ENCODE measurements around the gene ZDHHC14. TPM values are rescaled to one million over a fixed set of nuclear protein-coding genes. Genes with fewer than 3 reads are reported as not detected.
A peak's percentile ranks its signal among the peaks of the same experiment; 100 is the strongest.

ZDHHC14 gene
- total RNA-seq, 1 experiment from 2014 or later = 4.9 TPM

DNA sequence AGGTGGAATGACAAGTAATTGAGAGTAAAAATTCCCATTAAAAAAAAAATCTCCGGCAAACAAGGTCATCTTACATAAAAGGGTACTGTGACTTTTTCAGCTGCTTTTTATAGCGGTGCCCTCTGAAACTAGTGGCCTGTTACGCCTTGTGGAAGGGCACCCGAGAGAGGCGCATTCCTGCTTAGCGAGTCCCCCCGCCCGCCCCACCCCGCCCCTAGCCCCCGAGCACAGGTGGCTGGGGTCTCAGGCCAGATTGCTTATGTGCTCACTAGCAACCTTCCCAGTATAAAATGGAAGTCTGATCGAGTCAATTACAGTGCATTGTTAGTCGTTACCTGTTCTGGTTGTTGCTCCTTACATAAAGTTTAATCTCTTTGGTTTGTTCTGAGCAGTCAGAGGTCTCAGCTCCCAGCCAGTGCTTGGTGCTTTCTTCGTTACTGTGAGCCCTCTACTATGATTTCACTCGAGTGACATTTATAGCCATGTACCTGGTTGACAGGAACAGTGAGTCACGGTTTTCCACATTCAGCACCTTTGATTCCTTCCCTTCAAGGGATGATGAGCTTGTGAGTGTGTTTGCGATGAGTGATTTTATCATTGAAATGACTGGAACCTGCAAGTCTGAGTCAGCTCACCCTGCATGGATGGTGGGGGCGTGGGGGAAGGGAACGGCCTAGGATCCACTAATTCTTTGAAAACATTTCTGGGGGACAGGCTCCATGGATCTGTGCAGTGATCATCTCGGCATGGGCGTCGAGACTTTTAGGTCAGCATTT, 47.6 kb downstream of the ZDHHC14 start:
- Histone ChIP-seq H3F3A (ENCODE audit: low read length, unreplicated experiment) (no peaks in the 10 kb centered on the region), H3K27ac (ENCODE audit: low read length) (peak overlapping the region; percentile 74), H2AFZ (ENCODE audit: low read length) (peak overlapping the region; percentile 37; the same call in 1 of the 2 replicates), H4K20me1 (ENCODE audit: low read length) (no peaks in the 10 kb centered on the region), H3K9me2 (replicated peaks; ENCODE audit: low read length) (no peaks in the 10 kb centered on the region), H3K27me3 (ENCODE audit: low read length) (no peaks in the 10 kb centered on the region), H3K4me1 (ENCODE audit: insufficient read depth, low read length) (peaks cover 42% of the 10 kb centered on the region), H3K4me3 (ENCODE audit: low read length) (peak overlapping the region; percentile 57; the same call in 1 of the 2 replicates), H3K4me2 (ENCODE audit: low read length) (peak overlapping the region; percentile 83), H3K9me3 (ENCODE audit: low read length) (no peaks in the 10 kb centered on the region), H3K36me3 (ENCODE audit: low read depth, low read length) (no peaks in the 10 kb centered on the region), H3K9ac (ENCODE audit: low read length) (peak overlapping the region; percentile 24; the same call in 1 of the 2 replicates), H3K79me2 (ENCODE audit: low read length) (no peaks in the 10 kb centered on the region)
- intact Hi-C loops (cut with micrococcal nuclease) = loop anchor here (1.0 to 5.0 kb wide), 5 partner anchors 46 to 184 kb away; partner anchors contain the start of genes TMEM242 and ZDHHC14
- peak; percentile 95 for DNase-seq
- peak; percentile 93 for ATAC-seq
- BruUV-seq (replicated peaks) = no TSS peak
- ChIA-PET CTCF (interaction anchor here (0.6 to 0.9 kb wide), 2 partner anchors 114 to 167 kb away, joined by 4 to 8 read pairs; no protein-coding TSS in a partner anchor), POLR2A (ENCODE audit: unreplicated experiment) (interaction anchor here (0.6 kb wide), 2 partner anchors 22 to 131 kb away, joined by 3 to 4 read pairs; no protein-coding TSS in a partner anchor)
- no peak for TF ChIP-seq EZH2phosphoT487 (IDR thresholded peaks at IDR 0.05; ENCODE audit: borderline replicate concordance, low read length)
- TF ChIP-seq, protein P1, sequence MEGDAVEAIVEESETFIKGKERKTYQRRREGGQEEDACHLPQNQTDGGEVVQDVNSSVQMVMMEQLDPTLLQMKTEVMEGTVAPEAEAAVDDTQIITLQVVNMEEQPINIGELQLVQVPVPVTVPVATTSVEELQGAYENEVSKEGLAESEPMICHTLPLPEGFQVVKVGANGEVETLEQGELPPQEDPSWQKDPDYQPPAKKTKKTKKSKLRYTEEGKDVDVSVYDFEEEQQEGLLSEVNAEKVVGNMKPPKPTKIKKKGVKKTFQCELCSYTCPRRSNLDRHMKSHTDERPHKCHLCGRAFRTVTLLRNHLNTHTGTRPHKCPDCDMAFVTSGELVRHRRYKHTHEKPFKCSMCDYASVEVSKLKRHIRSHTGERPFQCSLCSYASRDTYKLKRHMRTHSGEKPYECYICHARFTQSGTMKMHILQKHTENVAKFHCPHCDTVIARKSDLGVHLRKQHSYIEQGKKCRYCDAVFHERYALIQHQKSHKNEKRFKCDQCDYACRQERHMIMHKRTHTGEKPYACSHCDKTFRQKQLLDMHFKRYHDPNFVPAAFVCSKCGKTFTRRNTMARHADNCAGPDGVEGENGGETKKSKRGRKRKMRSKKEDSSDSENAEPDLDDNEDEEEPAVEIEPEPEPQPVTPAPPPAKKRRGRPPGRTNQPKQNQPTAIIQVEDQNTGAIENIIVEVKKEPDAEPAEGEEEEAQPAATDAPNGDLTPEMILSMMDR (conservative IDR thresholded peaks at IDR 0.05; ENCODE audit: low read depth, low read length) = no peak
- TF ChIP-seq EZH2 (IDR thresholded peaks at IDR 0.05; ENCODE audit: low read length, unreplicated experiment) = no peak

GRCh38 chr6:157429248-157429647, 48.3 kb downstream of the ZDHHC14 start:
- ATAC-seq (peak; percentile 40), DNase-seq (peak; percentile 22)
- Histone ChIP-seq H3K4me1 (ENCODE audit: insufficient read depth, low read length) (peaks cover 46% of the 10 kb centered on the region), H3K27ac (ENCODE audit: low read length) (peak overlapping the region; percentile 74), H3K36me3 (ENCODE audit: low read depth, low read length) (no peaks in the 10 kb centered on the region), H3K9me2 (replicated peaks; ENCODE audit: low read length) (no peaks in the 10 kb centered on the region), H3K4me2 (ENCODE audit: low read length) (peak overlapping the region; percentile 83), H2AFZ (ENCODE audit: low read length) (no peak overlapping the region), H3K9ac (ENCODE audit: low read length) (no peak overlapping the region), H3K9me3 (ENCODE audit: low read length) (no peaks in the 10 kb centered on the region), H3F3A (ENCODE audit: low read length, unreplicated experiment) (no peaks in the 10 kb centered on the region), H3K27me3 (ENCODE audit: low read length) (no peaks in the 10 kb centered on the region), H3K79me2 (ENCODE audit: low read length) (no peaks in the 10 kb centered on the region), H4K20me1 (ENCODE audit: low read length) (no peaks in the 10 kb centered on the region), H3K4me3 (ENCODE audit: low read length) (peak overlapping the region; percentile 35; the same call in 1 of the 2 replicates)
- TF ChIP-seq, protein P1 (conservative IDR thresholded peaks at IDR 0.05; ENCODE audit: low read depth, low read length) = no peak
- TF ChIP-seq EZH2phosphoT487 (IDR thresholded peaks at IDR 0.05; ENCODE audit: borderline replicate concordance, low read length) = no peak
- TF ChIP-seq EZH2 (IDR thresholded peaks at IDR 0.05; ENCODE audit: low read length, unreplicated experiment) = no peak
- no TSS peak for BruUV-seq (replicated peaks)
- CTCF ChIA-PET = interaction anchor here (0.5 kb wide), 1 partner anchor 82 kb away, joined by 3 read pairs; no protein-coding TSS in a partner anchor
- POLR2A ChIA-PET (ENCODE audit: unreplicated experiment) = interaction anchor here (0.6 kb wide), 1 partner anchor 23 kb away, joined by 4 read pairs; no protein-coding TSS in a partner anchor
- intact Hi-C loops (cut with micrococcal nuclease) = loop anchor here (2.0 to 5.0 kb wide), 4 partner anchors 47 to 184 kb away; partner anchors contain the start of genes TMEM242 and ZDHHC14

Measured in PC-3 (cell line).